CD4-positive, alpha-beta memory T cell (primary cell): ENCODE results near the gene ARL17B. TPM values are rescaled to one million over a fixed set of nuclear protein-coding genes. Genes with fewer than 3 reads are reported as not detected.
"Not testable (repeated sequence)": the region's sequence is repeated elsewhere in the genome, so short reads cannot be mapped to it uniquely, and the experiment has no call there.

Experiments used
- CTCF ChIA-PET: fragments of 350-600 bp; sonication (Branson Sonifier 250); formaldehyde crosslinking; loops from one replicate; lab custom pipeline; 2021; ENCODE audit warnings: inconsistent platforms; ENCODE audit not compliant: partially characterized antibody; lab: Charles Lee
- POLR2A ChIA-PET: fragments of 350-600 bp; sonication (Branson Sonifier 250); formaldehyde crosslinking; loops from one replicate; lab custom pipeline; 2021; ENCODE audit not compliant: partially characterized antibody; lab: Charles Lee
- DNase-seq, 5 donors: peaks; one replicate each; pipeline versions ENCODE4 v3.0.0 to v3.0.0-alpha.2; 2020 to 2022; ENCODE audit warnings: mixed read lengths in 1 of 5
- H3K27ac ChIP-seq: one replicate; pipeline ENCODE4 v1.7.0; 2013; ENCODE audit warnings: low read depth, low read length
- H3K27me3 ChIP-seq: 2 replicates; pipeline ENCODE4 v1.7.0; 2013; ENCODE audit warnings: mild to moderate bottlenecking, low read length, moderate library complexity; ENCODE audit not compliant: insufficient read depth
- H3K36me3 ChIP-seq: 2 replicates; pipeline ENCODE4 v1.7.0; 2013; ENCODE audit warnings: mild to moderate bottlenecking, low read length, moderate library complexity; ENCODE audit not compliant: insufficient read depth
- H3K4me1 ChIP-seq: 2 replicates; pipeline ENCODE4 v1.7.0; 2013; ENCODE audit warnings: mild to moderate bottlenecking, low read length, moderate library complexity; ENCODE audit not compliant: insufficient read depth
- H3K4me3 ChIP-seq, 2 donors: one replicate each; pipeline ENCODE4 v1.7.0; 2013; ENCODE audit warnings: low read length in 2 of 2, mild to moderate bottlenecking in 1 of 2
- H3K9me3 ChIP-seq, 2 donors: one replicate each; pipeline ENCODE4 v1.7.0; 2013; ENCODE audit warnings: low read length in 2 of 2, control low read depth in 1 of 2; ENCODE audit not compliant: control insufficient read depth in 1 of 2
- H3K27ac Mint-ChIP-seq, 7 donors: one replicate each; pipeline ENCODE4 v1.8.0; 2020 to 2021; ENCODE audit warnings: mixed read lengths in 7 of 7, mild to moderate bottlenecking in 6 of 7, inconsistent platforms in 3 of 7, moderate library complexity in 3 of 7
- H3K27me3 Mint-ChIP-seq, 2 donors: one replicate each; pipeline ENCODE4 v1.8.0; 2020 to 2021; ENCODE audit warnings: mixed read lengths in 2 of 2
- H3K36me3 Mint-ChIP-seq, 2 donors: one replicate each; pipeline ENCODE4 v1.8.0; 2020 to 2021; ENCODE audit warnings: mixed read lengths in 2 of 2, inconsistent platforms in 1 of 2, mild to moderate bottlenecking in 1 of 2
- H3K4me1 Mint-ChIP-seq, 4 donors: one replicate each; pipeline ENCODE4 v1.8.0; 2020 to 2021; ENCODE audit warnings: mixed read lengths in 4 of 4, mild to moderate bottlenecking in 1 of 4
- H3K4me3 Mint-ChIP-seq, 8 donors: one replicate each; pipeline ENCODE4 v1.8.0; 2020 to 2021; ENCODE audit warnings: mixed read lengths in 8 of 8, mild to moderate bottlenecking in 7 of 8, moderate library complexity in 6 of 8, inconsistent platforms in 3 of 8
- H3K9me3 Mint-ChIP-seq, 8 donors: one replicate each; pipeline ENCODE4 v1.8.0; 2020 to 2021; ENCODE audit warnings: mixed read lengths in 8 of 8, mild to moderate bottlenecking in 5 of 8, inconsistent platforms in 3 of 8, moderate library complexity in 1 of 8
- intact Hi-C: fragments of 100-400 bp; cut with micrococcal nuclease; formaldehyde crosslinking; loops from one replicate; pipeline ENCODE4 v1.15.1; 2023
- polyA plus RNA-seq, 2 donors: library from polyadenylated mRNA; unstranded; fragments of 300-500 nt; fragmentation: Illumina TruSeq; gene quantifications; one replicate each; pipeline ENCODE4 v1.2.3, GENCODE V29; 2021
- total RNA-seq, 2 experiments: library from RNA; stranded (reverse); gene quantifications; one replicate each; pipeline ENCODE4 v1.2.3, GENCODE V29; 2021

The ARL17B gene
- total and polyA plus RNA-seq, 4 experiments from 2014 or later = 31.6 to 40.2 (median 37.5) TPM

DNA sequence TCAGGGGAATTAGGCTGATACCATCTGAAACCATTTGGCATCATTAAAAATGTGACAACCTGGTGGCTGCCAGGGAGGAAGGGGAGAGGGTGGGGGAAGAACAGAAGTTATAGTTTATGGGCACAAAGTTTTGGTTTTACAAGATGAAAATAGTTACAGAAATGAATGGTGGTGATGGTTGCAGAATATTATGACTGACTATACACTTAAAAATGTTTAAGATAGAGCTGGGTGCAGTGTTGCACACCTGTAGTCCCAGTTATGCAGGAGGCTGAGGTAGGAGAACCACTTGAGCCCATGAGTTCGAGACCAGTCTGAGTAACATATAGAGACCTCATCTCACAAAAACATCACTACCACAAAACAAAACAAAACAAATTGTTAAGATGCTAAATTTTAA, 12.5 kb downstream of the ARL17B start:
- H3K27me3 Mint-ChIP-seq, H3K36me3 Mint-ChIP-seq, H3K4me3 Mint-ChIP-seq, H3K4me1 Mint-ChIP-seq, H3K4me3 ChIP-seq, DNase-seq, H3K4me1 ChIP-seq, H3K36me3 ChIP-seq, POLR2A ChIA-PET, H3K27me3 ChIP-seq, H3K27ac Mint-ChIP-seq, H3K9me3 Mint-ChIP-seq, H3K9me3 ChIP-seq, CTCF ChIA-PET, intact Hi-C loops, H3K27ac ChIP-seq: not testable (repeated sequence)

DNA sequence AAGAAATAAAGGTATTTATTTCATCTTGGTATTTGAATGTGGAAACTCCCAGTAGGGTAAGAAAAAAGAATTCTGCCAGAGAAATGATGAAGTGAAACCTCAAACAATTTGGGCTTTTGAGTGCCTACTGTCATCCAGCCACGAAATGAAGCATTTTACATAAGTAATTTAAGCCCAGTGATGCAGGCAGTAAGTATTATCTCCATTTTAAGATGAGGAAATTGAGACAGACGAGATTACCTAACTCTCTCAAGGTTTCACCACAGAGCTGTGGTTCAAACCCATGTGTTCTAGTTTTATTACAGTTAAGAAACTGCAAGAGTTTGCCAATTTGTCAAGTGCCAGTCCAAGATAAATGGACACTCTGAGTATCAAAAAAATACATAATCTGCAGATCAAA, 13.2 kb downstream of the ARL17B start:
- H3K9me3 ChIP-seq, H3K27ac ChIP-seq, H3K9me3 Mint-ChIP-seq, DNase-seq, H3K4me3 Mint-ChIP-seq, H3K27me3 Mint-ChIP-seq, CTCF ChIA-PET, intact Hi-C loops, H3K4me1 Mint-ChIP-seq, H3K4me1 ChIP-seq, H3K4me3 ChIP-seq, H3K36me3 Mint-ChIP-seq, POLR2A ChIA-PET, H3K27ac Mint-ChIP-seq, H3K36me3 ChIP-seq, H3K27me3 ChIP-seq: not testable (repeated sequence)

DNA sequence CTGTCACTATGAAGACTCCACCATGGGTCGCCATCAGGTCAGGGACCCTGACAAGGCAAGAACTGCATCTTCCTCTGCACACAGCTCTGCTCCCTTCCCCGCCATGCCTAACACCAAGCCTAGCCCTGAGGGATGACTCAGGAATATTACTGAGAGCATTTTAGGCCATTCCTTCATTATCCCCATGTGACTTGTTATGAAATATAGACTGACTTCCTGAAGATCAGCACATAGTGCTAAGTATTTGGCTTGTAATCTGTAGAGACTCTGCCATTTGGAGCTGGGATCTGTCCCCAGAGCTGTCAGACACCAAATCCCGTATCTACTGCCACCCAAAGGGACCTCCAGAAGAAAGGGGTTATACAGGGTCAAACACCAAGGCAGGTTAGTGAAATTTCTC, 19.4 kb downstream of the ARL17B start:
- H3K9me3 Mint-ChIP-seq, H3K27me3 ChIP-seq, intact Hi-C loops, H3K9me3 ChIP-seq, DNase-seq, H3K27me3 Mint-ChIP-seq, H3K4me3 Mint-ChIP-seq, H3K4me1 Mint-ChIP-seq, H3K27ac Mint-ChIP-seq, H3K4me3 ChIP-seq, H3K36me3 ChIP-seq, H3K36me3 Mint-ChIP-seq, H3K27ac ChIP-seq, POLR2A ChIA-PET, H3K4me1 ChIP-seq, CTCF ChIA-PET: not testable (repeated sequence)

DNA sequence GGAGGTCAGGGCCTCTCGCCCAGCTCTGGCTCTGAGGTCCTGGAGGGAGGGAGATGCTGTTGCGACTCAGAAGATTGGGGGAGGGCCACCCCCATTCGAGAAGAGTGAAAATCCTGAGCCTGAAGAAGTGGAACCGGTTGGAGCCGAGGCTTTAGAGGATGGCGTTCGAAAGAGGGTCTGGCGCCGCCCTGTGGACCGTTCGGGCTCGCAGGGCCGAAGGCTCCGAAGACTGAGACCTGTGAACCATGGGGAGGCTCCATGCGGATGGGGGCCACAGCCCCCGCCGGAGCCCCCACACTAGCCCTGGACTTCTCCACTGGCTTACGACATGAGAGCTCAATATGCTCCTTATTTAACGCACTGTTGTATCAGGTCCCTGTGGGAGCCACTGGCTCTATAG, 20.3 kb downstream of the ARL17B start:
- H3K4me3 ChIP-seq, H3K36me3 Mint-ChIP-seq, H3K27ac ChIP-seq, H3K4me1 Mint-ChIP-seq, H3K36me3 ChIP-seq, intact Hi-C loops, H3K27ac Mint-ChIP-seq, CTCF ChIA-PET, POLR2A ChIA-PET, H3K4me3 Mint-ChIP-seq, H3K27me3 ChIP-seq, H3K9me3 ChIP-seq, H3K9me3 Mint-ChIP-seq, H3K27me3 Mint-ChIP-seq, H3K4me1 ChIP-seq, DNase-seq: not testable (repeated sequence)

DNA sequence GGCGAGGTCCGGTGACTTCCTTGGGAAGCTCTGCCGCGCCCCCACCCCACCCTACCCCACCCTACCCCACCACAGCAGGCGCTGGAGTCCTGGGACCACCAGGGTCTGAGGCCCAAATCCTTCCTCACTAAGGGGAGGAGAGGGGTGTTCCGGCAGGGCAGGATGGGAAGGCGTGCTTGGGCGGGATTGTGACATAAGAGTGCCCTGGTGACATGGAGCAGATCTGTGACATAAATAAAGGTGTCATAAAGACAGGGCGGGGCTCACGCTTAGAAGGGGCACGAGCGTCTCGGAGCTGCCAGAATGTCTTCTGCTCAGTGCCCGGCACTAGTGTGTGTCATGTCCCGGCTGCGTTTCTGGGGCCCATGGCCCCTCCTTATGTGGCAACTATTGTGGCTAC, 66.7 kb downstream of the ARL17B start, which contains the start of gene LRRC37A:
LRRC37A (plus strand) TSS at position 301 of the 400 bp plus-strand sequence; CDS start at position 304, 3 bp downstream.
- CTCF ChIA-PET, POLR2A ChIA-PET, DNase-seq, H3K4me3 ChIP-seq, H3K27ac Mint-ChIP-seq, intact Hi-C loops, H3K9me3 ChIP-seq, H3K36me3 ChIP-seq, H3K27me3 Mint-ChIP-seq, H3K9me3 Mint-ChIP-seq, H3K27ac ChIP-seq, H3K36me3 Mint-ChIP-seq, H3K4me3 Mint-ChIP-seq, H3K4me1 ChIP-seq, H3K4me1 Mint-ChIP-seq, H3K27me3 ChIP-seq: not testable (repeated sequence)

DNA sequence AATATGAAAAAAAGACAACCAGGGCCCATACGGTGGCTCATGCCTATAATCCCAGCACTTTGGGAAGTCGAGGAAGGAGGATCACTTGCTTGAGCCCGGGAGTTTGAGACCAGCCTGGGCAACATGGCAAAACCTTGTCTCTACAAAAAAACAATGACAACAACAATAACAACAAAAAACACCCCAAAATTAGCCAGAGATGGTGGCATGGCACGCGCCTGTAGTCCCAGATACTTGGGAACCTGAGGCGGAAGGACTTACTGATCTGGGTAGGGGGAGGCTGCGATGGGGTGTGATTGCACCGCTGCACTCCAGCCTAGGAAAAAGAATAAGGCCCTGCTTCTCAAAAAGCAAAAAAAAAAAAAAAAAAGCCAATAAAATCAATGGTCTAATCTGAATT, 69.9 kb downstream of the ARL17B start:
- Mint-ChIP-seq H3K27ac (peak overlapping the region in 3 of 7 donors; percentile 5 to 53 (median 22)), H3K4me3 (peak overlapping the region in 1 of 8 donors; percentile 16), H3K4me1 (peaks cover 3 to 12% (median 11%) of the 10 kb centered on the region in 4 donors)
- DNase-seq, H3K36me3 ChIP-seq, H3K27me3 ChIP-seq, intact Hi-C loops, H3K9me3 Mint-ChIP-seq, H3K4me3 ChIP-seq, H3K27ac ChIP-seq, CTCF ChIA-PET, H3K9me3 ChIP-seq, H3K4me1 ChIP-seq, H3K27me3 Mint-ChIP-seq, POLR2A ChIA-PET, H3K36me3 Mint-ChIP-seq: not testable (repeated sequence)

DNA sequence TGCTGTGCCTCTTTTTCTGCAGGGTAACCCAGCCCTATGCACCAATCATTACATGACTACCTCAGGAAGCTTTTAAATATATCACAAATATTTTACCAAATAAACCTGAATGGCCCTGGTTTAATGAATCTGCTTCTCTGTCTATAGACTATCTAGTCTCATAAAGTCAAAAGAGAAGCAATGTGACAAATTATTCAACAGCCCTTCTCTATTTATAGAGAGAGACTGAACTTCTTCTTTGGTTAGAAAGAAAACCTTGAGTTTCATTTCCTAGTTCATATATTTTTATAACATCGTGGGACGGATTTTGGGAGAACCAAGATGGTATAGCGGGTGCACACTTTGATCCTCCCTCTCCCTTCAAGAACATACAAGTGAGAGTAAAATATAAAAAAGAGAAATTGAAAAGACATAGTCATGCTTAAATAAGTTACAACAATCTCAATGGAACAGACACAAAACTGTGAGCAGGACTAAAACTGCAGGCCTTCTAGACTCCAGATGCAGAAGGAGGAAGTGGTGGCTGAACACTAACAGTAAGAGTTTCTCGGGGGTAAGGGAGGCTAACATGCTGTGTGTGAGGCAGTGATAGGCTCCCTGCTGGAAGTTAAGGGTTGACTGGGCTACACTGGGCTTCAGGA, 70.5 kb downstream of the ARL17B start:
- H3K4me1 ChIP-seq, CTCF ChIA-PET, H3K27me3 ChIP-seq, H3K36me3 ChIP-seq, H3K27me3 Mint-ChIP-seq, intact Hi-C loops, POLR2A ChIA-PET, H3K4me3 ChIP-seq, H3K36me3 Mint-ChIP-seq, H3K9me3 ChIP-seq, H3K27ac ChIP-seq, H3K9me3 Mint-ChIP-seq, DNase-seq: not testable (repeated sequence)
- Mint-ChIP-seq H3K27ac (peak overlapping the region in 2 of 7 donors; percentile 5 to 53), H3K4me1 (peaks cover 3 to 14% (median 12%) of the 10 kb centered on the region in 4 donors), H3K4me3 (peak overlapping the region in 1 of 8 donors; percentile 16)

DNA sequence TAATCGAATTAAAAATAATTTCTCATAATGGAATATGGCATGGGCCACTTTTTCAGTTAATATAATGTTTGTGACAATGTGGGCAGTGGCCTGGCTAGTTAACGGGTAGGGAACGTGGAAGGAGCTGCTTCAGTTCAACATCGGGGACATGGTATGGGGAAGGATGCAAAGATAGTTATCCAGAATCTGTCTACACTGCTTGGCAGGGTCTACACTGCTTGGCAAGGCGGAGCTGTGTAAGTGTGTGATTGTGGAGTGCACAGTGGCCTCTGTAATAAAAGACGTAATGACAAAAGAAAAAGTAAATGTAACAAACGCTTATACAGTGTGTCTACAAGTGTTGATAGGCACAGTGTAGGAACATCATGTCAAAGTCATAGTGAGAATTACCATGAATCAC, 74.0 kb downstream of the ARL17B start:
- H3K4me1 ChIP-seq, H3K36me3 ChIP-seq, H3K9me3 Mint-ChIP-seq, intact Hi-C loops, H3K4me3 ChIP-seq, POLR2A ChIA-PET, H3K36me3 Mint-ChIP-seq, H3K27me3 Mint-ChIP-seq, H3K27ac ChIP-seq, H3K27me3 ChIP-seq, H3K9me3 ChIP-seq, H3K27ac Mint-ChIP-seq, H3K4me3 Mint-ChIP-seq, DNase-seq: not testable (repeated sequence)
- peaks cover 5 to 26% (median 20%) of the 10 kb centered on the region in 4 donors for H3K4me1 Mint-ChIP-seq
- CTCF ChIA-PET = interaction anchor here (3.3 kb wide), 1 partner anchor 285 kb away, joined by 26 read pairs; no protein-coding TSS in a partner anchor
